ENCODE data around the gene VEPH1.

- TF ChIP-seq CTCF (IDR thresholded peaks at IDR 0.05; ENCODE audit: low read depth, low read length): no peak
- TF ChIP-seq EZH2phosphoT487 (IDR thresholded peaks at IDR 0.05; ENCODE audit: low read depth): no peak
Observed at GRCh38 chr3:157225001-157225400, 278.2 kb downstream of the VEPH1 start.
